IMR-90 (cell line): Measurements from ENCODE around the gene PCDHA8. TPM values are rescaled to one million over a fixed set of nuclear protein-coding genes. Genes with fewer than 3 reads are reported as not detected.
"Not testable (repeated sequence)": the region's sequence is repeated elsewhere in the genome, so short reads cannot be mapped to it uniquely, and the experiment has no call there.

Source experiments
- ATAC-seq: fragments of 200-7000 bp; cut with Tn5 transposase; 2 replicates; pipeline ENCODE4 v1.9.1; 2020; ENCODE audit warnings: low read depth, mild to moderate bottlenecking, moderate library complexity
- BruUV-seq: library from RNA; stranded (reverse); fragments of 400-500 nt; replicated peaks from 2 replicates; lab custom pipeline; 2021; lab: Mats Ljungman, UMichigan
- CTCF ChIA-PET: fragments of 300-600 bp; formaldehyde crosslinking; extraction: SDS; loops from one replicate; lab custom pipeline; 2021; ENCODE audit warnings: antibody characterized with exemption; lab: Yijun Ruan, JAX
- POLR2A ChIA-PET: fragments of 300-600 bp; sonication (Branson Sonifier 250); formaldehyde crosslinking; loops from one replicate; lab custom pipeline; 2022; ENCODE audit warnings: antibody characterized with exemption; ENCODE audit not compliant: unreplicated experiment; lab: Charles Lee
- DNase-seq: peaks from one replicate; pipeline ENCODE4 v3.0.0; 2013
- H2AFZ ChIP-seq: replicated peaks from 2 replicates; pipeline ENCODE3; 2013; ENCODE audit warnings: low read length, mild to moderate bottlenecking; ENCODE audit not compliant: poor library complexity
- H2AK5ac ChIP-seq: 2 replicates; pipeline ENCODE4 v1.6.1; 2013; ENCODE audit warnings: low read depth, low read length, inconsistent platforms
- H2AK9ac ChIP-seq: replicated peaks from 2 replicates; pipeline ENCODE3; 2013; ENCODE audit warnings: mild to moderate bottlenecking, low read depth, low read length, moderate library complexity; ENCODE audit not compliant: poor library complexity
- H2BK120ac ChIP-seq: 2 replicates; pipeline ENCODE4 v1.6.1; 2013; ENCODE audit warnings: low read depth, low read length, inconsistent platforms
- H2BK15ac ChIP-seq: 3 replicates; pipeline ENCODE4 v1.6.1; 2013; ENCODE audit warnings: low read depth, low read length, inconsistent platforms
- H2BK20ac ChIP-seq: 2 replicates; pipeline ENCODE4 v1.6.1; 2013; ENCODE audit warnings: low read depth, mild to moderate bottlenecking, inconsistent platforms, low read length, moderate library complexity
- H2BK5ac ChIP-seq: 2 replicates; pipeline ENCODE4 v1.6.1; 2013; ENCODE audit warnings: mild to moderate bottlenecking, low read depth, low read length, inconsistent platforms; ENCODE audit not compliant: poor library complexity, severe bottlenecking
- H3K14ac ChIP-seq: replicated peaks from 2 replicates; pipeline ENCODE4 v1.6.1; 2013; ENCODE audit warnings: low read depth, low read length, inconsistent platforms
- H3K18ac ChIP-seq: 2 replicates; pipeline ENCODE4 v1.6.1; 2013; ENCODE audit warnings: low read depth, low read length, control low read depth
- H3K23ac ChIP-seq: 2 replicates; pipeline ENCODE4 v1.6.1; 2013; ENCODE audit warnings: low read depth, low read length, inconsistent platforms
- H3K27ac ChIP-seq: 2 replicates; pipeline ENCODE4 v1.5.1; 2013; ENCODE audit warnings: mild to moderate bottlenecking, control low read depth, low read length; ENCODE audit not compliant: insufficient read depth
- H3K27me3 ChIP-seq: 2 replicates; pipeline ENCODE4 v1.6.1; 2013; ENCODE audit warnings: low read length; ENCODE audit not compliant: control insufficient read depth, insufficient read depth
- H3K36me3 ChIP-seq: 2 replicates; pipeline ENCODE4 v1.6.1; 2013; ENCODE audit warnings: low read length, mixed read lengths; ENCODE audit not compliant: control insufficient read depth, insufficient read depth
- H3K4ac ChIP-seq: 2 replicates; pipeline ENCODE4 v1.6.1; 2013; ENCODE audit warnings: low read depth, low read length, inconsistent platforms
- H3K4me1 ChIP-seq: 2 replicates; pipeline ENCODE4 v1.6.1; 2013; ENCODE audit warnings: low read length, mixed read lengths; ENCODE audit not compliant: control insufficient read depth, insufficient read depth
- H3K4me2 ChIP-seq: 2 replicates; pipeline ENCODE4 v1.6.1; 2013; ENCODE audit warnings: low read depth, mild to moderate bottlenecking, control low read depth, low read length, moderate library complexity
- H3K4me3 ChIP-seq: 2 replicates; pipeline ENCODE4 v1.5.1; 2013; ENCODE audit warnings: low read depth, mild to moderate bottlenecking, control low read depth, low read length, moderate library complexity; ENCODE audit not compliant: insufficient read depth
- H3K56ac ChIP-seq: 2 replicates; pipeline ENCODE4 v1.6.1; 2013; ENCODE audit warnings: low read length, inconsistent platforms; ENCODE audit not compliant: insufficient read depth; ENCODE audit errors: extremely low read depth
- H3K79me1 ChIP-seq, 2 experiments: 2 replicates each; pipeline ENCODE4 v1.6.1; 2013; ENCODE audit warnings: low read length in 2 of 2, inconsistent platforms in 1 of 2, low read depth in 1 of 2
- H3K9ac ChIP-seq: 2 replicates; pipeline ENCODE4 v1.6.1; 2013; ENCODE audit warnings: low read depth, low read length, control low read depth
- H3K9me1 ChIP-seq: 2 replicates; pipeline ENCODE4 v1.6.1; 2013; ENCODE audit warnings: low read length, inconsistent platforms; ENCODE audit not compliant: insufficient read depth
- H3K9me3 ChIP-seq: 2 replicates; pipeline ENCODE4 v1.6.1; 2013; ENCODE audit warnings: low read length; ENCODE audit not compliant: control insufficient read depth, insufficient read depth
- H4K20me1 ChIP-seq: 2 replicates; pipeline ENCODE4 v1.6.1; 2013; ENCODE audit warnings: low read length, inconsistent platforms; ENCODE audit not compliant: insufficient read depth
- H4K5ac ChIP-seq: 2 replicates; pipeline ENCODE4 v1.6.1; 2013; ENCODE audit warnings: mild to moderate bottlenecking, low read depth, low read length, control low read depth
- H4K8ac ChIP-seq, 2 experiments: 2 replicates each; pipeline ENCODE4 v1.6.1; 2013; ENCODE audit warnings: low read depth in 2 of 2, low read length in 2 of 2, control low read depth in 1 of 2, inconsistent platforms in 1 of 2
- H4K91ac ChIP-seq: 2 replicates; pipeline ENCODE4 v1.6.1; 2013; ENCODE audit warnings: low read depth, low read length, inconsistent platforms; ENCODE audit not compliant: insufficient read depth
- WGBS, 2 experiments: methylation state at CpG; one replicate each; pipeline versions ENCODE4 v1.1.5 to v1.1.7; 2013; ENCODE audit warnings: missing lambda C conversion rate in 2 of 2; ENCODE audit not compliant: insufficient read length in 1 of 2; ENCODE audit errors: extremely low coverage in 2 of 2; 5-methylcytosine and 5-hydroxymethylcytosine counted together
- dilution Hi-C: fragments of 300-500 bp; cut with HindIII; formaldehyde crosslinking; loops from one replicate; pipeline ENCODE4 v1.14.3; 2018; ENCODE audit warnings: low sequenced_read_pairs; ENCODE audit not compliant: unreplicated experiment
- in situ Hi-C: fragments of 300-500 bp; cut with MboI; formaldehyde crosslinking; loops from 3 replicates; pipeline ENCODE4 v1.14.3; 2019; ENCODE audit warnings: low sequenced_read_pairs, inconsistent platforms, mixed read lengths
- intact Hi-C: fragments of 100-400 bp; cut with micrococcal nuclease; formaldehyde crosslinking; loops from 2 replicates; pipeline ENCODE4 v1.10.0; 2022
- polyA plus RNA-seq, 3 experiments: library from polyadenylated mRNA; depleted of rRNA; stranded (reverse); fragments of >200 nt; gene quantifications; 2 replicates each; pipeline ENCODE4 v1.2.3, GENCODE V29; 2012; ENCODE audit warnings: low replicate concordance in 1 of 3
- total RNA-seq: library from RNA; depleted of rRNA; stranded (reverse); fragments of >200 nt; gene quantifications from 2 replicates; pipeline ENCODE4 v1.2.3, GENCODE V29; 2012

Gene PCDHA8
- total and polyA plus RNA-seq, 2 of the 4 experiments (the other 2 are of a cell fraction), result under 0.01 to 0.02 TPM

DNA sequence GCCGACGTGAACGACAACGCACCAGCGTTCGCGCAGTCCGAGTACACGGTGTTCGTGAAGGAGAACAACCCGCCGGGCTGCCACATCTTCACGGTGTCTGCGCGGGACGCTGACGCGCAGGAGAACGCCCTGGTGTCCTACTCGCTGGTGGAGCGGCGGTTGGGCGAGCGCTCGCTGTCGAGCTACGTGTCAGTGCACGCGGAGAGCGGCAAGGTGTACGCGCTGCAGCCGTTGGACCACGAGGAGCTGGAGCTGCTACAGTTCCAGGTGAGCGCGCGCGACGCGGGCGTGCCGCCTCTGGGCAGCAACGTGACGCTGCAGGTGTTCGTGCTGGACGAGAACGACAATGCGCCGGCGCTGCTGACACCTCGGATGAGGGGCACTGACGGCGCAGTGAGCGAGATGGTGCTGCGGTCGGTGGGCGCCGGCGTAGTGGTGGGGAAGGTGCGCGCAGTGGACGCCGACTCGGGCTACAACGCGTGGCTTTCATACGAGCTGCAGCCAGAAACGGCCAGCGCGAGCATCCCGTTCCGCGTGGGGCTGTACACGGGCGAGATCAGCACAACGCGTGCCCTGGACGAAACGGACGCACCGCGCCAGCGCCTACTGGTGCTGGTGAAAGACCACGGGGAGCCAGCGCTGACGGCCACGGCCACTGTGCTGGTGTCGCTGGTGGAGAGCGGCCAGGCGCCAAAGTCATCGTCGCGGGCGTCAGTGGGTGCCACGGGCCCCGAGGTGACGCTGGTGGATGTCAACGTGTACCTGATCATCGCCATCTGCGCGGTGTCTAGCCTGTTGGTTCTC is 9.0 kb downstream of the PCDHA8 start:
- in situ Hi-C loops, H2AK9ac ChIP-seq, H3K4ac ChIP-seq, H3K4me1 ChIP-seq, CTCF ChIA-PET, H4K5ac ChIP-seq, H3K27ac ChIP-seq, H3K18ac ChIP-seq, ATAC-seq, H2BK5ac ChIP-seq, H3K4me3 ChIP-seq, H3K9me1 ChIP-seq, H3K27me3 ChIP-seq, H2AFZ ChIP-seq, H2BK15ac ChIP-seq, dilution Hi-C loops, H3K9ac ChIP-seq, H3K14ac ChIP-seq, H4K20me1 ChIP-seq, H4K8ac ChIP-seq, H4K91ac ChIP-seq, H3K36me3 ChIP-seq, H2BK20ac ChIP-seq, H3K56ac ChIP-seq, H3K23ac ChIP-seq, intact Hi-C loops, BruUV-seq, DNase-seq, H3K4me2 ChIP-seq, H2AK5ac ChIP-seq, POLR2A ChIA-PET, H3K79me1 ChIP-seq, H2BK120ac ChIP-seq: not testable (repeated sequence)
- WGBS, 2 experiments, result 46% methylated on average over 75 of the region's 101 CpGs; no CpG with 5 or more reads in 1 of the 2 experiments
- peaks cover 12% of the 10 kb centered on the region for H3K9me3 ChIP-seq
